NCI-H524 (cell line): ENCODE results near the gene ATP1B2.
A peak's percentile ranks its signal among the peaks of the same experiment; 100 is the strongest.
"Not testable (repeated sequence)": the region's sequence is repeated elsewhere in the genome, so short reads cannot be mapped to it uniquely, and the experiment has no call there.

Source experiments
- DNase-seq, 2 experiments: peaks; one replicate each; lab custom pipeline; 2025; lab: John Stamatoyannopoulos, UW

ATP1B2 gene

DNA sequence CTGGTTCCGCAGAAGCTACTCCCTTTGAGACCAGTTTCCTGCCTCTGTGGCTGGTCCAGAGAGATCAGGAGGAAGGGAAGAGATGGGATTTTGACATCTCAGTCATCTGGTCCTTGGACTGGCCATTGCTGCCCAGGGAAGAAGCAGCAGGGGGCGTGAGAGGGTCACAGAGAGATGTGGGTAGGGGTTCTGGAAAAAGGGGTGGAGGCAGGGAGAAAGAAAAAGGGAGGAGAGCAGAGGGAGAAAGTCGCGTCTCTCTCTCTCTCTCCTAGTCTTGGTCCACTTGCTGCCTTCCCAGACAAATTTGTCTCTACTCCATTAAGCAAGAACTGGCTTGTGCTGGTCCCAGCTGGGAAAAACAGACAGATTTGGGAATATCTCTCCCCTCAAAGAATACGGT, 16.3 kb upstream of the ATP1B2 start:
- peak in 1 of 2 experiments; percentile 53 for DNase-seq

DNA sequence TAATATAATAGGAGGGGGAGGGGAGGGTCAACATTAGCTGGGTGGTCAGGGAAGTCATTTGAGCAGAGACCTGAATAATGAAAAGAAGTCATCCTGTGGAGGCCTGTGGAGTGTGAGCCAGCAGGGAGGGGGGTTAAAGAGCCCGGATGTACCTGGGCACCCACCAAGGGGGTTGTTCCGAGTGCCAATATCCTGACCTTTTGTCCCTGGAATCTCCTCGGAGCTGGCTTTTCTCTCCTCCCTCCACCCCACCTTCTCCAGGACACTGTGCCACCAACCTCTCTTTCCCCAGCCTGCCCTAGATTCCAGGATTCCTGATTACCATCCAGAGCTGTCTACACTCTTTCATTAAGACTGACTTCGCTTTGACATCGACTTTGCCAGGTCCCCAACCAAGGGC, 14.6 kb upstream of the ATP1B2 start:
- DNase-seq: no peak

- DNase-seq: no peak
Measured at GRCh38 chr17:7640783-7641182, 9.9 kb upstream of the ATP1B2 start.

DNA sequence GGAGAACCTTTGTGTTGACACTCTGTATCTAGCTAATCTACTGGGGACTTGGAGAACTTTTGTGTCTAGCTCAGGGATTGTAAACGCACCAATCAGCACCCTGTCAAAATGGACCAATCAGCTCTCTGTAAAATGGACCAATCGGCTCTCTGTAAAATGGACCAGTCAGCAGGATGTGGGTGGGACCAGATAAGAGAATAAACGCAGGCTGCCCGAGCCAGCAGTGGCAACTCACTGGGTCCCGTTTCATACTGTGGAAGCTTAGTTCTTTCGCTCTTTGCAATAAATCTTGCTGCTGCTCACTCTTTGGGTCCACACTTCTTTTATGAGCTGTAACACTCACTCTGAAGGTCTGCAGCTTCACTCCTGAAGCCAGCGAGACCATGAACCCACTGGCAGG, 9.1 kb upstream of the ATP1B2 start:
- DNase-seq: not testable (repeated sequence)

GRCh38 chr17:7644775-7645174, 6.0 kb upstream of the ATP1B2 start:
- DNase-seq: no peak

DNA sequence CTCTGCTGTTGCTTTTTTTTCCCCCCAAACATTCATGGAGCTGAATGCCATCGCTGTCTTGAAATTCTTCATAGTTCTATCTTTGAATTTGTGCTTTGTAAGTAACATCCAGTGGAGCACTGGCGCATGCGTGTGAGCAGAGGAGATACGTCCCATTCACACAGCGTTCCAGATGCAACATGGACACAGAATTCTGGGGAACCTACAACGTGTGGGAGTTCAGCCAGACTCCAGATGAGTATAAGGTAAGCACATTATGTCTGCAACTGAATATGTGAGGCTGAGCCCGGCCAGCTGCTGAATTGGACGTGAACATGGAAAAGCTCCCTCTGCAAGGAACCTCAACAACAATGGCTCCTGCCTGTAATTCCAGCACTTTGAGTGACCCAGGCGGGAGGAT, 4.3 kb upstream of the ATP1B2 start:
- no peak for DNase-seq

DNA sequence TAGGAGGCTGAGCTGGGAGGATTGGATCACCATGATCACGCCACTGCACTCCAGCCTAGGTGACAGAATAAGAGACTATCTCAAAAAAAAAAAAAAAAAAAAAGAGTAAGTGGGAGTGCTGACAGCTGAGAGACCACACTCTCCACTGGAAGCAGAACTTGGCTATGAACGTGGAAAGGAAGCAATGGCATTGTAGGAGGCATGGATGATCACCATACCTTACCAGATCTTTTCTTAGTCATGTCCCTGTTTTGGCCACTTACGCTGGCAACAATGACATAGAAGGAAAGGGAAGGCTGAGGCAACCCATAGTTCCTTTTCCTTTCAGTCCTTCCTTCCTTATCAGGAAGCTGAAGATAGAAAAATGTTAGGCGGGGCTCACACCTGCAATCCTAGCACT, 3.7 kb upstream of the ATP1B2 start:
- DNase-seq: no peak

DNA sequence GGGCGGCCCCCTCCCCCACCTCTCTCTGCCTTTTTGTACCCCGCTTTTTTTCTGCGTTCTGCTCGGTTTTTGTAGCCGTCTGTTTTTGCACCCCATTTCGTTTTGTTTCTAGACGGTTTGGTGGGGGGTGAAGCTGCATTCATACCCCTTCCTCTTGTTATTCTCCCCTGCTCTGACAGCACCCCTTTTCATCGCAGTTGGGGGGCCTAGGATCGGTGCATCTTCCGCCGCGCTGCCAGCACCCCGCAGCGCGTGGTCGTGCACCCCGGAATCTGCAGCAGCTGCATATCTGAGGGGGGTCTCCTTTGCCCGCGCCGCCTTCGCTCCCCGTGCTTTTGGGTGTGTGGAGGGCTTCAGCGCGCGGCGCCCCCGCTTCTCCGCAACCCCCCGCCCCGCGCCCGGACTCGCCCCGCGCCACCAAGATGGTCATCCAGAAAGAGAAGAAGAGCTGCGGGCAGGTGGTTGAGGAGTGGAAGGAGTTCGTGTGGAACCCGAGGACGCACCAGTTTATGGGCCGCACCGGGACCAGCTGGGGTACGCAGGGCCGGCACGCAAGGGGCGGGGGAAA, 455 bp downstream of the ATP1B2 start:
- no peak for DNase-seq

- no peak for DNase-seq
Measured at GRCh38 chr17:7651665-7652387, 1.1 kb downstream of the ATP1B2 start.

- DNase-seq: no peak
Measured at GRCh38 chr17:7652388-7653356, 1.9 kb downstream of the ATP1B2 start.

DNA sequence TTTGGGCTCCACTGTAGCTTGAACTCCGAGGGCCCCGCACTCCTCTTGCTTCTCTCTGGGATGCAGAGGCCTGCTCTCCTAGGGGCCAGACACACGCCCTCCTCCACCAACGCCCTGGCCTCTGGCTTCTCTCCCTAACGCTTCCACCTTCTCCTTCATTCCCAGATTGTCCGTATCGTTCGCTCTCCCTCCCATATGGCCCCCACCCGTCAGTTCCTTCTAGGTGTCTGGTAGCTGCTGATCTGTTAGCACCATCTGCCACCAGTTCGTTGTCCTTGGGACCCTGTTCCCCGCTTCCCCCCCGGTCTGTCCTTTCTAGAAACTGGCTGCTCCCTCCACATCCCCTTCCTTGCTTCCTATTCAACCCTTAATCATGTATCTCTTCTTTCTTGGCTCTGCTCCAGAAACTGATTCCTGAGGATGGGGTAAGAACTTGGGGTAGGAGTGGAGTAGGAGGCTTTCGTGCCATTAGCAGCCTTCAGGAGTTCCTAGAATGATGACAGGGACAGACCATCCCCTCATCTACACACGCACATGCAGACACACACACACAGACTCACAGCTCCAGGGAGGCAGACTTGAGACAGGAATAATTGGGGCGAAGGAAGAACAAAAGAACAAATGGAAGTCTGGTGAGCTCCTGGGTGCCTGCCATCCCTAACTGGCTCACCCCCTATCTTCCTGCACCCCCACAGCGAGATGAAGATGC, 4.3 kb downstream of the ATP1B2 start:
- DNase-seq: peak; percentile 19 to 55

DNA sequence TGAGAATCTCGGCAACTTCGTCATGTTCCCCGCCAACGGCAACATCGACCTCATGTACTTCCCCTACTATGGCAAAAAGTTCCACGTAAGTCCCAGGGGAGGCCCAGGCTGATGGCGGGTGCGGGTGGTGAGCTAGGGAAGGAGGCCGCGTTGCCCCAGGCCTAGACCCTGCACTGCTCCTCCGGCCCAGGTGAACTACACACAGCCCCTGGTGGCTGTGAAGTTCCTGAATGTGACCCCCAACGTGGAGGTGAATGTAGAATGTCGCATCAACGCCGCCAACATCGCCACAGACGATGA, 4.8 kb downstream of the ATP1B2 start:
- DNase-seq: no peak

DNA sequence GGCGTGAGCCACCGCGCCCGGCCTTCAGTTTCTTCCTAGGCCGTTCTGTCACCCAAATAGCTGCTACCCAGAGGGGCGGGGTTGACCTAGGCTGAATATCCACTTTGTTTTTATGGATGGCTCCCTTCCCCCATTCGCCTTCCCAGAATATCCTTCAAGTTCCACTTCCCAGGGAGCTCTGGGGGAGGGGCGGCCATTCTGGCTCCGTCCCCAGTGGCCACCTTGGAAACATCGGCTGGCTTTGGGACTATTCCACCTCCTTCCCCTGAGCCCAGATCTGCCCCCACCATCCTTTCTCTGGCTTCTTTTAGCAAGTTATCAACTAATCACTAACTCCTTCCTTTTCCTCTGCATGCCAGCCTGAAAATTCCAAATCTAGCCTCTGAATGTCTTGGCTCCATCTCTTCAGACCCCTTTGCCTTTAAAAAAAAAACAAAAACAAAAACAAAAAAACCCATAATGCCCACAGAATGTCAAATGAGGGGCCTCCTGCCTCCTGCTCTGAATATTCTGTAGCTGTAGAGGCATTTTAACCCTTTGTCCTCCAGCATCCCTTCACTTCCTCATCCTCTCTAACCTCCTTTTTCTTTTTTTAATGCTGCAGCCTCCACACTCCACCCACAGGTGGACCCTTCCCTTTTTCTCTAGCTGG, 6.4 kb downstream of the ATP1B2 start:
- no peak for DNase-seq

- DNase-seq: peak; percentile 78 to 83
Measured at GRCh38 chr17:7667656-7668406, 17.1 kb downstream of the ATP1B2 start.

- DNase-seq: no peak
Measured at GRCh38 chr17:7668482-7668881, 17.8 kb downstream of the ATP1B2 start.

GRCh38 chr17:7673239-7673638, 22.5 kb downstream of the ATP1B2 start:
- DNase-seq: no peak

DNA sequence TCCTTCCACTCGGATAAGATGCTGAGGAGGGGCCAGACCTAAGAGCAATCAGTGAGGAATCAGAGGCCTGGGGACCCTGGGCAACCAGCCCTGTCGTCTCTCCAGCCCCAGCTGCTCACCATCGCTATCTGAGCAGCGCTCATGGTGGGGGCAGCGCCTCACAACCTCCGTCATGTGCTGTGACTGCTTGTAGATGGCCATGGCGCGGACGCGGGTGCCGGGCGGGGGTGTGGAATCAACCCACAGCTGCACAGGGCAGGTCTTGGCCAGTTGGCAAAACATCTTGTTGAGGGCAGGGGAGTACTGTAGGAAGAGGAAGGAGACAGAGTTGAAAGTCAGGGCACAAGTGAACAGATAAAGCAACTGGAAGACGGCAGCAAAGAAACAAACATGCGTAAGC, 24.2 kb downstream of the ATP1B2 start:
- DNase-seq: no peak

- DNase-seq: no peak
Measured at GRCh38 chr17:7676533-7676932, 25.8 kb downstream of the ATP1B2 start.

GRCh38 chr17:7677388-7678067, 26.8 kb downstream of the ATP1B2 start:
- no peak for DNase-seq

DNA sequence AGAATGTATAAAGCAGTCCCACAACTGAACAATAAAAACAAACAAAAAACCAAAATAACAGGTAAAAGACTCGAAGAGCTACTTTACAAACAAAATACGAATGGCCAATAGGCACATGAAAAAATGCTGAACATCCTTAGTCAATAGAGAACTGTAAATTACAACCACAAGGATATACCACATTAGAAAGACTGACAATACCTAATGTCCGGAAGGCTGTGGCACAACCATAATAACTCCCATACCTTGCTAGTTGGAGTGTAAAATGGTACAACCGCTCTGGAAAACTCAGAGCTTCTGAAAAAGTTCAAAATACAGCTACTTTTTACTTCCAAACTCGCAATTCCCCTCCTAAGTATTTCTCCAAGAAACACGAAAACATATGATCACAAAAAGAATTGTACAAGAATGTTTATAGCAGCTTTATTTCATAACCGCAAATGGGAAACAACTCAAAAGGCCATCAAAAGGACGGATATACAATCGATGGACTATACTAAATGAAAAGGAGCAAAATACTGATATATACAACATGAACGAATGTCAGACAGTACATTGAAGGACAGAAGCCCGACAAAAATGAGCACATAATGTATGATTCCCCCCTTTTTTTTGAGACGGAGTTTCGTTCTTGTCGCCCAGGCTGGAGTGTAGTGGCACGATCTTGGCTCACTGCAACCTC, 34.3 kb downstream of the ATP1B2 start:
- no peak for DNase-seq
